H1 (cell line): ENCODE results near the gene DLEC1. TPM values are rescaled to one million over a fixed set of nuclear protein-coding genes. Genes with fewer than 3 reads are reported as not detected.

Source experiments
- KDM1A ChIP-seq: fragments of 200-600, 300-600 bp; sonication (generic); IDR thresholded peaks from 2 replicates; pipeline ENCODE4 v1.7.1; 2016; ENCODE audit warnings: mild to moderate bottlenecking, low read length, borderline replicate concordance
- polyA plus RNA-seq, 7 experiments: library from polyadenylated mRNA; depleted of rRNA in 3 of 7; stranded (reverse) in 5 of 7; unstranded in 2 of 7; fragments of >200 nt in 5 of 7; fragments of 200-250 nt in 2 of 7; gene quantifications; 1 replicate in 5 of 7; 2 replicates in 1 of 7; 4 replicates in 1 of 7; pipeline versions ENCODE4 v1.2.1 to v1.2.3, GENCODE V29; 2011 to 2013; ENCODE audit warnings: missing spikeins in 2 of 7, mixed read lengths in 2 of 7
- total RNA-seq: library from RNA; stranded (reverse); fragmentation: NEBNext Ultra II Directional; extraction: Animal tissue kit (Norgen Biotek cat#: 25700); gene quantifications from 2 replicates; pipeline ENCODE4 v1.2.1, GENCODE V29; 2021
- TF ChIP-seq, protein P1 (sequence below): fragments of 300-600 bp; sonication (generic); IDR thresholded peaks from 2 replicates; pipeline ENCODE4 v1.7.1; 2012; ENCODE audit warnings: low read length, moderate library complexity, mild to moderate bottlenecking, inconsistent platforms; ENCODE audit not compliant: insufficient replicate concordance
- TF ChIP-seq, protein P2 (sequence below): IDR thresholded peaks from 2 replicates; pipeline ENCODE4 v1.6.1; 2012; ENCODE audit warnings: low read length, inconsistent platforms

DLEC1 gene
- total and polyA plus RNA-seq, 2 of the 8 experiments (the other 6 are each of a cell fraction or from before 2014, with no cell fraction given), result 0.26 to 0.76 TPM

DNA sequence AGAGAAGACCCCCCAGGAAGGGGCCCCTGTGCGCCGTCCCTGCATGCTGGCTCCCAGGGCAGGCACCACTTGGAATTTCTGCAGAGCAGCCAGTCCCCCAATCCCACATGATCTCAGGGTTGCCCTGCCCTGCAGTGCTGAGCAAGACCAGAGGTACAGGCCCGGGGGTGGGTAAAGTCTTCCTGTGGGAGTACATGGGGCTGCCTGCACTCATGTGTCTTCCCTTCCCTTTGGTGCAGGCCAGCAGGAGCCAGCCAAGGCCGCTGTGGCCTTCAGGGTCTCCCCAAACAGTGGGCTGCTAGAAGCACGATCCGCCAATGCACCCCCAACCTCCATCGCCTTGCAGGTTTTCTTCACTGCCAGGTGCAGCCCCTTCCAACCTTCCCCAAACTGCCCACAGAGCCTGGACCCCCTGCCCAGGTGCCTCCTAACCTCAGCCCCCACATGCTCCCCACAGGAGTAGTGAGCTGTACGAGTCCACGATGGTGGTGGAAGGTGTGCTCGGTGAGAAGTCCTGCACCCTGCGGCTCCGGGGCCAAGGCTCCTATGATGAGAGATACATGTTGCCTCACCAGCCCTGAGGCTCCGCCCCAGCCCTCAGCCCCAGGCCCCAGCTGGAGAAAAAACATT is 82.9 kb downstream of the DLEC1 start (continued):
- TF ChIP-seq, protein P1, sequence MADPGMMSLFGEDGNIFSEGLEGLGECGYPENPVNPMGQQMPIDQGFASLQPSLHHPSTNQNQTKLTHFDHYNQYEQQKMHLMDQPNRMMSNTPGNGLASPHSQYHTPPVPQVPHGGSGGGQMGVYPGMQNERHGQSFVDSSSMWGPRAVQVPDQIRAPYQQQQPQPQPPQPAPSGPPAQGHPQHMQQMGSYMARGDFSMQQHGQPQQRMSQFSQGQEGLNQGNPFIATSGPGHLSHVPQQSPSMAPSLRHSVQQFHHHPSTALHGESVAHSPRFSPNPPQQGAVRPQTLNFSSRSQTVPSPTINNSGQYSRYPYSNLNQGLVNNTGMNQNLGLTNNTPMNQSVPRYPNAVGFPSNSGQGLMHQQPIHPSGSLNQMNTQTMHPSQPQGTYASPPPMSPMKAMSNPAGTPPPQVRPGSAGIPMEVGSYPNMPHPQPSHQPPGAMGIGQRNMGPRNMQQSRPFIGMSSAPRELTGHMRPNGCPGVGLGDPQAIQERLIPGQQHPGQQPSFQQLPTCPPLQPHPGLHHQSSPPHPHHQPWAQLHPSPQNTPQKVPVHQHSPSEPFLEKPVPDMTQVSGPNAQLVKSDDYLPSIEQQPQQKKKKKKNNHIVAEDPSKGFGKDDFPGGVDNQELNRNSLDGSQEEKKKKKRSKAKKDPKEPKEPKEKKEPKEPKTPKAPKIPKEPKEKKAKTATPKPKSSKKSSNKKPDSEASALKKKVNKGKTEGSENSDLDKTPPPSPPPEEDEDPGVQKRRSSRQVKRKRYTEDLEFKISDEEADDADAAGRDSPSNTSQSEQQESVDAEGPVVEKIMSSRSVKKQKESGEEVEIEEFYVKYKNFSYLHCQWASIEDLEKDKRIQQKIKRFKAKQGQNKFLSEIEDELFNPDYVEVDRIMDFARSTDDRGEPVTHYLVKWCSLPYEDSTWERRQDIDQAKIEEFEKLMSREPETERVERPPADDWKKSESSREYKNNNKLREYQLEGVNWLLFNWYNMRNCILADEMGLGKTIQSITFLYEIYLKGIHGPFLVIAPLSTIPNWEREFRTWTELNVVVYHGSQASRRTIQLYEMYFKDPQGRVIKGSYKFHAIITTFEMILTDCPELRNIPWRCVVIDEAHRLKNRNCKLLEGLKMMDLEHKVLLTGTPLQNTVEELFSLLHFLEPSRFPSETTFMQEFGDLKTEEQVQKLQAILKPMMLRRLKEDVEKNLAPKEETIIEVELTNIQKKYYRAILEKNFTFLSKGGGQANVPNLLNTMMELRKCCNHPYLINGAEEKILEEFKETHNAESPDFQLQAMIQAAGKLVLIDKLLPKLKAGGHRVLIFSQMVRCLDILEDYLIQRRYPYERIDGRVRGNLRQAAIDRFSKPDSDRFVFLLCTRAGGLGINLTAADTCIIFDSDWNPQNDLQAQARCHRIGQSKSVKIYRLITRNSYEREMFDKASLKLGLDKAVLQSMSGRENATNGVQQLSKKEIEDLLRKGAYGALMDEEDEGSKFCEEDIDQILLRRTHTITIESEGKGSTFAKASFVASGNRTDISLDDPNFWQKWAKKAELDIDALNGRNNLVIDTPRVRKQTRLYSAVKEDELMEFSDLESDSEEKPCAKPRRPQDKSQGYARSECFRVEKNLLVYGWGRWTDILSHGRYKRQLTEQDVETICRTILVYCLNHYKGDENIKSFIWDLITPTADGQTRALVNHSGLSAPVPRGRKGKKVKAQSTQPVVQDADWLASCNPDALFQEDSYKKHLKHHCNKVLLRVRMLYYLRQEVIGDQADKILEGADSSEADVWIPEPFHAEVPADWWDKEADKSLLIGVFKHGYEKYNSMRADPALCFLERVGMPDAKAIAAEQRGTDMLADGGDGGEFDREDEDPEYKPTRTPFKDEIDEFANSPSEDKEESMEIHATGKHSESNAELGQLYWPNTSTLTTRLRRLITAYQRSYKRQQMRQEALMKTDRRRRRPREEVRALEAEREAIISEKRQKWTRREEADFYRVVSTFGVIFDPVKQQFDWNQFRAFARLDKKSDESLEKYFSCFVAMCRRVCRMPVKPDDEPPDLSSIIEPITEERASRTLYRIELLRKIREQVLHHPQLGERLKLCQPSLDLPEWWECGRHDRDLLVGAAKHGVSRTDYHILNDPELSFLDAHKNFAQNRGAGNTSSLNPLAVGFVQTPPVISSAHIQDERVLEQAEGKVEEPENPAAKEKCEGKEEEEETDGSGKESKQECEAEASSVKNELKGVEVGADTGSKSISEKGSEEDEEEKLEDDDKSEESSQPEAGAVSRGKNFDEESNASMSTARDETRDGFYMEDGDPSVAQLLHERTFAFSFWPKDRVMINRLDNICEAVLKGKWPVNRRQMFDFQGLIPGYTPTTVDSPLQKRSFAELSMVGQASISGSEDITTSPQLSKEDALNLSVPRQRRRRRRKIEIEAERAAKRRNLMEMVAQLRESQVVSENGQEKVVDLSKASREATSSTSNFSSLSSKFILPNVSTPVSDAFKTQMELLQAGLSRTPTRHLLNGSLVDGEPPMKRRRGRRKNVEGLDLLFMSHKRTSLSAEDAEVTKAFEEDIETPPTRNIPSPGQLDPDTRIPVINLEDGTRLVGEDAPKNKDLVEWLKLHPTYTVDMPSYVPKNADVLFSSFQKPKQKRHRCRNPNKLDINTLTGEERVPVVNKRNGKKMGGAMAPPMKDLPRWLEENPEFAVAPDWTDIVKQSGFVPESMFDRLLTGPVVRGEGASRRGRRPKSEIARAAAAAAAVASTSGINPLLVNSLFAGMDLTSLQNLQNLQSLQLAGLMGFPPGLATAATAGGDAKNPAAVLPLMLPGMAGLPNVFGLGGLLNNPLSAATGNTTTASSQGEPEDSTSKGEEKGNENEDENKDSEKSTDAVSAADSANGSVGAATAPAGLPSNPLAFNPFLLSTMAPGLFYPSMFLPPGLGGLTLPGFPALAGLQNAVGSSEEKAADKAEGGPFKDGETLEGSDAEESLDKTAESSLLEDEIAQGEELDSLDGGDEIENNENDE, result no peak
- TF ChIP-seq, protein P2, sequence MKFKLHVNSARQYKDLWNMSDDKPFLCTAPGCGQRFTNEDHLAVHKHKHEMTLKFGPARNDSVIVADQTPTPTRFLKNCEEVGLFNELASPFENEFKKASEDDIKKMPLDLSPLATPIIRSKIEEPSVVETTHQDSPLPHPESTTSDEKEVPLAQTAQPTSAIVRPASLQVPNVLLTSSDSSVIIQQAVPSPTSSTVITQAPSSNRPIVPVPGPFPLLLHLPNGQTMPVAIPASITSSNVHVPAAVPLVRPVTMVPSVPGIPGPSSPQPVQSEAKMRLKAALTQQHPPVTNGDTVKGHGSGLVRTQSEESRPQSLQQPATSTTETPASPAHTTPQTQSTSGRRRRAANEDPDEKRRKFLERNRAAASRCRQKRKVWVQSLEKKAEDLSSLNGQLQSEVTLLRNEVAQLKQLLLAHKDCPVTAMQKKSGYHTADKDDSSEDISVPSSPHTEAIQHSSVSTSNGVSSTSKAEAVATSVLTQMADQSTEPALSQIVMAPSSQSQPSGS, result no peak
- TF ChIP-seq KDM1A, result no peak
